ENCODE data around the gene ATG3. TPM values are rescaled to one million over a fixed set of nuclear protein-coding genes. Genes with fewer than 3 reads are reported as not detected.

Gene ATG3
- 10 to 100 TPM; 81.5 to 93.9 (median 88.8) TPM for total RNA-seq

DNA sequence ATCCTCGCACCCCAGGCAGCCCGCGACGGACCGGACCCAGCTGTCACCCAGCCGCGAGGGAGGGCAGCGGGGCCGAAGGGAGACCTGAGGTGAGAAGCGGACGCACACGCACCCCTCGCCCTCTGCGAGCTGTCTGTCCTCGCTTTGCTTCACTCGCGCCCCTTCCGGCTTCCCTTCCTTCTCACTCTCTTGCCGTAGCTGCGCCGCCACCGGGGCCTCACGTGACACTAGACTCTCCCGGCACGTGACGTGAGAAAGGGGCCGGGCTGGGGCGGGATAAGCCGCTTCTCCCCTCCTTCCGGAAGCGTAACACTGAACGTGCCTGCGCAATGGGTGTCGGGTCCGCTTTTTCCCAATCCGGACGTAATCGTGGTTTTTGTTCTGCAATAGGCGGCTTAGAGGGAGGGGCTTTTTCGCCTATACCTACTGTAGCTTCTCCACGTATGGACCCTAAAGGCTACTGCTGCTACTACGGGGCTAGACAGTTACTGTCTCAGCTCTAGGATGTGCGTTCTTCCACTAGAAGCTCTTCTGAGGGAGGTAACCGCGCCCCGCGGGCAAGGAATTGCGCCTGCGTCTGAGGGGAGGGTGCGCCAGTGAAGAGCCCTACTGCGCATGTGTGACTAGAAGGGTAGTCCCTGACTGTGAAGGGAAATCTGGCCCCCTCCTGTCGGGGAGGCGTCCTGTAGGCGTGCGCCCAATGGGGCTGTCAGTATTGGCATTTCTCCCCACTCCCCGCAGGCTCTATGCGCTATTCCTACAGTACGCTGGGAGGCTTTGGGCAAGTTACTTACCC lies at the start of gene ATG3, which contains the start of gene SLC35A5:
TSS of gene ATG3 (minus strand) at position 229 of the 796 bp plus-strand sequence. CDS start 434 bp downstream, outside the sequence.
TSS of gene SLC35A5 (plus strand) at position 312 of the 796 bp plus-strand sequence. CDS start 1,359 bp downstream, outside the sequence.
- no peaks in the 10 kb centered on the region for H3K27me3 Mint-ChIP-seq (ENCODE audit: low read depth)
- peak within 1 kb of the TSS; percentile 99 for H3K4me3 Mint-ChIP-seq
- DNase-seq (peak; percentile 98), ATAC-seq (peak; percentile 84 to 86)
- peaks cover 23% of the 10 kb centered on the region for H3K36me3 Mint-ChIP-seq (ENCODE audit: insufficient read depth)
- H3K9me3 Mint-ChIP-seq, result no peaks in the 10 kb centered on the region
- peaks cover 49% of the 10 kb centered on the region for H3K4me1 Mint-ChIP-seq (ENCODE audit: low read depth)

DNA sequence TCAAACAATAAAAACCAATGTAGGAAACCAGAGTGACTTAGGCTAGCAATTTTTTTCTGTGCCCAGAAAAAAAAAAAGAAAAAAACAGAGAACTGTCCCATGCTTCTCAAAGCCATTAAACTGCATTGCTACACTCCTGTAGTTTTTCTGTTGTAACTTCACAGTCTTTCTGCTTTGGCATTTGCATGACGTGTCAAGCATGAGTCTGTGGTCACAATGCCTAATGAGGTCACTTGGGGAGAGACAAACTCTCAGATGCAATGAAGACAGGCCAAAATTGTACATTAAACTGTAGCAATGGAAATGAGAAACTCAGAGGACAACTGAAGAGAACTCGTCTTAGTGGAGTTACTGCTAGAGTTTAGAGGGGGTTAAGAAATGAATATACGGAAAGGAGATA lies 48.4 kb upstream of the ATG3 start:
- H3K27me3 Mint-ChIP-seq (ENCODE audit: low read depth), result peaks cover 9% of the 10 kb centered on the region
- H3K4me1 Mint-ChIP-seq (ENCODE audit: low read depth), result peaks cover 1% of the 10 kb centered on the region

DNA sequence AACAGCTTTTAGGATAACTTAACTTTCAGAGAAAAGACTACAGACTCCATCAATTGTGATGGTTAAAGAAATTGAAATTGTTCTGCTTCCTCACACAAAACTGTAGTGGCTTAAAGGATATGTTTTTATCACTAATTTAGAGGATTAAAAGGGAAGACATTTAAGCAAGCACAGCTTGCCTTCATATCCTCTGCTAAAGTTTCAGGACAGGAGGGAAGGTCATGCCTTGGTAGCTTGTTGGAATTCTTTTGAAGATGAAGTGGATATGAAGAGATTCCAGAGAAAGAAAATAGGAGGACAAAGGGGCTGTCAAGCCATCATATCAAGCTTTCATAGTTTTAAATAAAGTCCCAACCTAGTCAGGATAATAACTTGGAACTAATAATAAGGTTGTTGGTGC lies 46.1 kb upstream of the ATG3 start:
- Mint-ChIP-seq H3K4me1 (ENCODE audit: low read depth) (peaks cover 5% of the 10 kb centered on the region), H3K27me3 (ENCODE audit: low read depth) (peaks cover 9% of the 10 kb centered on the region), H3K9me3 (no peaks in the 10 kb centered on the region), H3K36me3 (ENCODE audit: insufficient read depth) (no peaks in the 10 kb centered on the region), H3K4me3 (no peak overlapping the region)
- no peak for DNase-seq
- ATAC-seq, result no peak

More for the DNA sequence above, 48.4 kb upstream of the ATG3 start:
- DNase-seq (no peak), ATAC-seq (no peak)
- Mint-ChIP-seq H3K36me3 (ENCODE audit: insufficient read depth) (no peaks in the 10 kb centered on the region), H3K4me3 (no peak overlapping the region), H3K9me3 (no peaks in the 10 kb centered on the region)

DNA sequence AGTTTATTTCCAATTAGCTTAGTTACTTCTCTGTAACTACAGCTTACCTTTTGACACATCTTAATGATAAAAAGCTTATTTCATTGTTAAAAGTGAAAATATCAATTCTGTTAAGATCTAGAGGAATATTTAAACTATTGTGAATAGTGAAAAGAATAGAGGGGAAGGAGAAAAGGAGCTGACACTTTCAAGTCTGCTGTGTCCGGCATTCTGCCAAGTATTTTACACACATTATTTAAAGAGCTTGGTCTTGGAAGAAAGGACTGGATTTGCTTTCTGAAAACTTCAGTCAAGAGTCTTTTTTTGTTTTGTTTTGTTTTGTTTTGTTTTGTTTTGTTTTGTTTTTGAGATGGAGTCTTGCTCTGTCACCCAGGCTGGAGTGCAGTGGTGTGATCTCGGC lies 44.3 kb upstream of the ATG3 start:
- H3K36me3 Mint-ChIP-seq (ENCODE audit: insufficient read depth), result no peaks in the 10 kb centered on the region

DNA sequence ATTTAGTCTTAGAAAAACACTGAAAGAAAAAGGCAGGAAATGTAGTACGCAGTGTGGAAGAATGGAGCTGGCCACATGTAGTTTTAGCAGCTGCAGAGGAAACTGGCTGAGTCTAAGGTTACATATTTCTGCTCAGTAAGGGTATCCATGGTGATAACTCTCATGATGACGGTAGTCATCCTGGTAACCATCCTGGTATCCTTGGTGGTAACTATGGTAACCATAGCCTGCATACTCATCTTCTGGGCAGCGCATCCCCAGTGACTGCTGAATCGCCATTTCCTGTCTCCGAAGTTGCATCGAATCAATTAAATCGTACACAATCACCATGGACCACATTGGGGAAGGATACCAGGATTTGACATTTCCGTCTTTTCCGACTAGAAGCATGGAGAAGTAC lies 43.5 kb upstream of the ATG3 start:
- H3K36me3 Mint-ChIP-seq (ENCODE audit: insufficient read depth), result no peaks in the 10 kb centered on the region
- no peak overlapping the region for H3K4me3 Mint-ChIP-seq
- DNase-seq (no peak), ATAC-seq (no peak)
- no peaks in the 10 kb centered on the region for H3K9me3 Mint-ChIP-seq
- H3K27me3 Mint-ChIP-seq (ENCODE audit: low read depth), result peaks cover 9% of the 10 kb centered on the region
- peaks cover 11% of the 10 kb centered on the region for H3K4me1 Mint-ChIP-seq (ENCODE audit: low read depth)

More for the DNA sequence above, 44.3 kb upstream of the ATG3 start:
- ATAC-seq (no peak), DNase-seq (no peak)
- no peak overlapping the region for H3K4me3 Mint-ChIP-seq
- no peaks in the 10 kb centered on the region for H3K9me3 Mint-ChIP-seq
- H3K27me3 Mint-ChIP-seq (ENCODE audit: low read depth), result peaks cover 9% of the 10 kb centered on the region
- H3K4me1 Mint-ChIP-seq (ENCODE audit: low read depth), result peaks cover 11% of the 10 kb centered on the region

DNA sequence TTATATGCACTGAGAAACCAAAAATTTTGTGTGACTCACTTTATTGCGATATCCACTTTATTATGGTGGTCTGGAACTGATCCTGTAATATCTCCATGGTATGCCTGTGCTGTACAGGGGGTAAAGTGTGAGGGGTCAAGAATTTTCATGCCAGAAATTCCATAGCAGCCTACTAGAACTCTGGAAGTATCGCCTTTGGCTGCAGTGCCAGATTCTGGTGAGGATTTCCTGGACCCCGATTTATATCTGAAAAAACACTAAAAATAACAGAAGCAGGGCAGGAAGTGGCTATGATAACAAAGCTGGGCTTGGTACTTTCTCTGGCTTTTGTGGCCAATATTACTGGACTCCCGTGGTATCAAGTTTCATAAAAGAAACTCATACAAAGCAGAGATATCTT lies 42.8 kb upstream of the ATG3 start:
- peaks cover 9% of the 10 kb centered on the region for H3K27me3 Mint-ChIP-seq (ENCODE audit: low read depth)
- no peak for DNase-seq
- peaks cover 11% of the 10 kb centered on the region for H3K4me1 Mint-ChIP-seq (ENCODE audit: low read depth)
- no peaks in the 10 kb centered on the region for H3K36me3 Mint-ChIP-seq (ENCODE audit: insufficient read depth)
- no peak overlapping the region for H3K4me3 Mint-ChIP-seq
- no peaks in the 10 kb centered on the region for H3K9me3 Mint-ChIP-seq
- ATAC-seq, result no peak

DNA sequence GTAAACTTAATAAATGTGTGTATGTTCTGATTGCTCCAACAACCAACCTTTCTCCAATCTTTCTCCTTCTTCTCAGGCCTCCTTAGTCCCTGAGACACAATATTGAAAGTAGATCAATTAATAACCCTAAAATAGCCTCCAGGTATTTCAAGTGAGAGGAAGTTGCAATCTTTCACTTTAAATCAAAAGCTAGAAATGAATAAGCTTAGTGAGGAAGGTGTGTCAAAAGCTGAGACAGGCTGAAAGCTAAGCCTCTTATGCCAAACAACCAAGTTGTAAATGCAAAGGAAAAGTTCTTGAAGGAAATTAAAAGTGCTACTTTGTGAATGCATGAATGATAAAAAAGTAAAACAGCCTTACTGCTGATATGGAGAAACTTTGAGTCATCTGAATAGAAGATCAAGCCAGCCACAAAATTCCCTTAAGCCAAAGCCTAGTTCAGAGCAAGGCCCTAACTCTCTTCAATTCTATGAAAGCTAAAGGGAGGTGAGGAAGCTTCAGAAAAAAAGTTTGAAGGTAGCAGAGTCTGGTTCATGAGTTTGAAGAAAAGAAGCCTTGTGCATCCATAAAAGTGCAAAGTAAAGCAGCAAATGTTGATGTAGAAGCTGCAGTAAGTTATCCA lies 40.6 kb upstream of the ATG3 start:
- Mint-ChIP-seq H3K36me3 (ENCODE audit: insufficient read depth) (peaks cover under 1% of the 10 kb centered on the region), H3K4me1 (ENCODE audit: low read depth) (peaks cover 11% of the 10 kb centered on the region), H3K4me3 (no peak overlapping the region), H3K27me3 (ENCODE audit: low read depth) (peaks cover 6% of the 10 kb centered on the region), H3K9me3 (no peaks in the 10 kb centered on the region)
- DNase-seq, result no peak
- peak in 1 of 2 donors; percentile 58 for ATAC-seq

DNA sequence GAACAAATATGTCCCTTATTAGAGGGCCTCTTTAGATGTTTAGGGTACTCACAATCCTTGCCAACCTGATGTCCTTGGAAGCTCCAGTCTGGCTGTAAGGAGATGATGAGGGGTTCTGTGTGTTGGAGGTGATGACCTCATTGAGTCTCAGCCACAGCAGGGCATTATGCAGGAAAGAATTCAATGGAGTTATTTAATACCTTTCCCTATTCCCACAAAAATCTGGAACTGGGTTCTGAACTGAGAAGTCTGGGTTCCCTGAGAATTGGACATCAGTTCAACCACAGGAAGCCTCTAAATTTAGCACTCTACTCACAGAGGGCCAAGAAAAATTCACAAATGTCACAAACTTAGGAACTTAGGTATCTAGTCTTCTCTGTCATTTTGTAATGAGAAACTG lies 37.0 kb upstream of the ATG3 start:
- Mint-ChIP-seq H3K27me3 (ENCODE audit: low read depth) (no peaks in the 10 kb centered on the region), H3K36me3 (ENCODE audit: insufficient read depth) (peaks cover 7% of the 10 kb centered on the region), H3K4me3 (no peak overlapping the region), H3K9me3 (no peaks in the 10 kb centered on the region), H3K4me1 (ENCODE audit: low read depth) (peaks cover 6% of the 10 kb centered on the region)
- no peak for ATAC-seq
- no peak for DNase-seq

DNA sequence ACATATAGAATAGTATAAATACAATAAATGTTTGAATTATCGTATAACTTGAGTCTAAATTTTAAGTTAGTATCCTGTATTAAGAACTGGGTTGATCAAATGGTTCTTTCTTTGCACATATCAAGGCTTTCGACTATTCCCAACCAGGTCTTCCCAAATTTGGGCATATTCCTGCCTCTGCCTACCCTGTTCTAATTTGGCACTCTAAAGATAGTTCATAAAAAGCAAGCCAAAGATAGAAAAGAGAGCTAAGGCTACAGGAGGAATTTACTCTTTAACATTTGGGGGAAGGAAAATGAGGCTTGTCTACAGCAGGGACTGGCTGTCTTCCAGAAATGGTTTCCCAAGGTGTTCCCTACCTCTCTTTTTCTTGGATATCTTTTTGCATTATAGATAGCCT lies 36.2 kb upstream of the ATG3 start:
- Mint-ChIP-seq H3K27me3 (ENCODE audit: low read depth) (no peaks in the 10 kb centered on the region), H3K36me3 (ENCODE audit: insufficient read depth) (peaks cover 11% of the 10 kb centered on the region), H3K9me3 (peaks cover 3% of the 10 kb centered on the region), H3K4me1 (ENCODE audit: low read depth) (peaks cover 6% of the 10 kb centered on the region), H3K4me3 (no peak overlapping the region)
- DNase-seq (no peak), ATAC-seq (no peak)

DNA sequence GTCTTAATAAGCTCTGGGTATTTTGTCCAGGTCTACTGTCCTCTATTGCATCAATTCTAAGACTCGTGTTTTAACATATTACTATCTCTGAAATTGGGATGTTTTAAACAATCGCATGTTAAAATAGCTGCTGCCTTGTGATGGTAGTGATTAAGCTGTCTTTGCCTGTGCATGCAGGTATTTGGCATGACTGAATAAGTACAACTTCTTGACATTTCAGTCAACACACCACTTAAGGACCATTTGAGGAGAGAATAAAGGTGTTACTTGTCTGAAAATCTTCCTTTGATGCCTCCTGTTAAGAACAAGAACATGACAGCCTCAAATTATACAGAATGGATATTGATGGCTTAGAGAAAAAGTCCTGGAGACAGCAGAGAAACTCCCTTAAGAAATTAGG lies 33.1 kb upstream of the ATG3 start:
- H3K9me3 Mint-ChIP-seq, result peaks cover 10% of the 10 kb centered on the region
- ATAC-seq, result no peak

DNA sequence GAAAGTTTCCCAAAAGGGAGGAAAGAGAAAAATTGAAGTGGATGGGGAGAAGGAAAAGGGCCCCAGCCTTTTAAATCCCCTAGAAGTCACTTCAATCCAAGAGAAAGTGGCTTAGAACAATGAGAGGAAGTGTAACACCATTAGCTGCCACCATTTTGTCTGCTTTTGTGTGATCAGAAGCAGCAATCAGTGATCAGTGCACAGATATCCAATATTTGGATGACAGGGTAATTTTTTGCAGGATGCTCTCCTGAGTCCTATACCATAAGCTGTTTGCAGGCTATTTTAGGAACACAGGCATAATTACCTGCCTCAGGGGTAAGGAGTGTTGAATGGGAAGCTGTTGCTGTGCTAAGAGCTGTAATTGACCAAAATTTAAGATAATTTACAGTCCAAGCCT lies 31.5 kb upstream of the ATG3 start:
- no peak for DNase-seq
- no peaks in the 10 kb centered on the region for H3K27me3 Mint-ChIP-seq (ENCODE audit: low read depth)
- peaks cover 8% of the 10 kb centered on the region for H3K4me1 Mint-ChIP-seq (ENCODE audit: low read depth)
- H3K4me3 Mint-ChIP-seq, result no peak overlapping the region
- H3K36me3 Mint-ChIP-seq (ENCODE audit: insufficient read depth), result peaks cover 52% of the 10 kb centered on the region
- peaks cover 10% of the 10 kb centered on the region for H3K9me3 Mint-ChIP-seq
- ATAC-seq, result no peak

More for the DNA sequence above, 33.1 kb upstream of the ATG3 start:
- no peak for DNase-seq
- H3K27me3 Mint-ChIP-seq (ENCODE audit: low read depth), result no peaks in the 10 kb centered on the region
- peaks cover 40% of the 10 kb centered on the region for H3K36me3 Mint-ChIP-seq (ENCODE audit: insufficient read depth)
- peaks cover 8% of the 10 kb centered on the region for H3K4me1 Mint-ChIP-seq (ENCODE audit: low read depth)
- no peak overlapping the region for H3K4me3 Mint-ChIP-seq

DNA sequence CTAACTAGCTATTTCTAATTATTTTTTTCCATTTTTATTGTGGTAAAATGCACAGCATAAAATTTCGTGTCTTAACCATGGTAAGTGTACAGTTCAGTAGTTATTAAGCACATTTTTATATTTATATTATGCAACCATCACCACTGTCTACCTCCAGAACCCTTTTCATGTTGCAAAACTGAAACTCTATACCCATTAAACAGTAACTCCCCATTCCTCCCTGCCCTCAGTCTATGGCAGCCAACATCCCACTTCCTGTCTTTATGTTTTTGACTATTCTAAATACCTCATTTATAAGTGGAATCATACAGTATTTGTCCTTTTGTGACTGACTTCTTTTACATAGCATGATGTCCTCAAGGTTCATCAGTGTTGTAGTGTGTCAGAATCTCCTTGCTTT lies 25.6 kb upstream of the ATG3 start:
- H3K9me3 Mint-ChIP-seq, result peaks cover 2% of the 10 kb centered on the region
- ATAC-seq, result no peak
- DNase-seq, result no peak
- H3K4me1 Mint-ChIP-seq (ENCODE audit: low read depth), result peaks cover 4% of the 10 kb centered on the region
- no peaks in the 10 kb centered on the region for H3K27me3 Mint-ChIP-seq (ENCODE audit: low read depth)
- peaks cover 57% of the 10 kb centered on the region for H3K36me3 Mint-ChIP-seq (ENCODE audit: insufficient read depth)
- no peak overlapping the region for H3K4me3 Mint-ChIP-seq

DNA sequence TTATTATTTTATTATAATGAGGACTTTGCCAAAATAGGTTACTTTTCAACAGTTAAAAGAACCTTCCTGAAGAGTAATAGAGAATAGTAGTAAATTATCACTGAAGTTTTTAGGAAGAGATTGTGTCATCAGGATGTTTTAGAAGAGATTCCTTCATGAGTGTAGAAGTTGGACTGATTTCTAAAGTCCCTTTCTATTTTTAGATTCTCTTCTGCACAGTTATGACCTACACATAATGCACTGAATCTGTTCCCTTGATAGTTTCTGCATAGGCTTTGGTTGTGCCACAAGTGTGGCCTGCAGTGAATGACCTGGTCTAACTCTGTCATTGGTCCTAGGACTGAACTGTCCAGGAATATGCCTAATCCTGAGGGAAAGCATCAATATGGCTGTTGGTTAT lies 24.0 kb upstream of the ATG3 start:
- H3K27me3 Mint-ChIP-seq (ENCODE audit: low read depth), result no peaks in the 10 kb centered on the region
- H3K36me3 Mint-ChIP-seq (ENCODE audit: insufficient read depth), result peaks cover 43% of the 10 kb centered on the region
- DNase-seq (no peak), ATAC-seq (no peak)
- no peaks in the 10 kb centered on the region for H3K9me3 Mint-ChIP-seq
- H3K4me1 Mint-ChIP-seq (ENCODE audit: low read depth), result peaks cover 3% of the 10 kb centered on the region
- no peak overlapping the region for H3K4me3 Mint-ChIP-seq

DNA sequence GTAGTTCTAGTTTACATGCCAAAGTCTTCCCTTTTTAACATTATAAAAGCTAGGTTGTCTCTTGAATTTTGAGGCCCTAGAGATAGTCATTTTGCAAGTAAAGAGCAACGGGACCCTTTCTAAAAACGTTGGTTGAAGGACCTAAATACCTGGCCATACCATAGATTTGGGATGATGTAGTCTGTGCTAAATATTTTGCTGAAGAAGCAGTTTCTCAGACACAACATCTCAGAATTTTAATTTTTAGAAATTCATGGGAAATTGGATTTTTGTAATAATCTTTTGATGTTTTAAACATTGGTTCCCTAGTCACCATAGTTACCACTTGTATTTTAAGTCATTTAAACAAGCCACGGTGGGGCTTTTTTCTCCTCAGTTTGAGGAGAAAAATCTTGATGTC lies 21.3 kb upstream of the ATG3 start:
- H3K36me3 Mint-ChIP-seq (ENCODE audit: insufficient read depth), result peaks cover 27% of the 10 kb centered on the region
- H3K27me3 Mint-ChIP-seq (ENCODE audit: low read depth), result no peaks in the 10 kb centered on the region
- peaks cover 3% of the 10 kb centered on the region for H3K4me1 Mint-ChIP-seq (ENCODE audit: low read depth)
- ATAC-seq, result no peak
- DNase-seq, result no peak
- no peaks in the 10 kb centered on the region for H3K9me3 Mint-ChIP-seq
- no peak overlapping the region for H3K4me3 Mint-ChIP-seq

All from activated T-cell treated with anti-CD3 and anti-CD28 coated beads, Interleukin-2, amount 50 U/mL, for 4 hours (primary cell).